Activated CD4-positive, alpha-beta T cell treated with anti-CD3 and anti-CD28 coated beads, Interleukin-2, amount 10 ng/mL, durations not matched to agents 7 days and 5 days (primary cell): Measurements from ENCODE around the gene PPP6R3. TPM values are rescaled to one million over a fixed set of nuclear protein-coding genes. Genes with fewer than 3 reads are reported as not detected.
"Not testable (repeated sequence)": the region's sequence is repeated elsewhere in the genome, so short reads cannot be mapped to it uniquely, and the experiment has no call there.

Experiments used
- CTCF ChIA-PET: fragments of 350-600 bp; sonication (Branson Sonifier 250); formaldehyde crosslinking; loops from one replicate; lab custom pipeline; 2021; ENCODE audit warnings: antibody characterized with exemption; lab: Charles Lee
- POLR2A ChIA-PET: fragments of 350-600 bp; sonication (Branson Sonifier 250); formaldehyde crosslinking; loops from one replicate; lab custom pipeline; 2021; ENCODE audit warnings: antibody characterized with exemption; lab: Charles Lee
- DNase-seq: peaks from one replicate; pipeline ENCODE4 v3.0.0-alpha.2; 2020
- H3K27ac Mint-ChIP-seq: one replicate; pipeline ENCODE4 v1.8.0; 2021; ENCODE audit warnings: mild to moderate bottlenecking, moderate library complexity, mixed read lengths
- H3K27me3 Mint-ChIP-seq: one replicate; pipeline ENCODE4 v1.8.0; 2021; ENCODE audit warnings: mixed read lengths
- H3K36me3 Mint-ChIP-seq: one replicate; pipeline ENCODE4 v1.8.0; 2021; ENCODE audit warnings: low read depth, mixed read lengths
- H3K4me1 Mint-ChIP-seq: one replicate; pipeline ENCODE4 v1.8.0; 2021; ENCODE audit warnings: mixed read lengths
- H3K4me3 Mint-ChIP-seq: one replicate; pipeline ENCODE4 v1.8.0; 2021; ENCODE audit warnings: mild to moderate bottlenecking, moderate library complexity, mixed read lengths
- H3K9me3 Mint-ChIP-seq: one replicate; pipeline ENCODE4 v1.8.0; 2021; ENCODE audit warnings: mixed read lengths
- total RNA-seq, 2 experiments: library from RNA; stranded (reverse); gene quantifications; one replicate each; pipeline ENCODE4 v1.2.3, GENCODE V29; 2021

PPP6R3 gene
- total RNA-seq, 2 experiments from 2014 or later, result 114 to 124 TPM

DNA sequence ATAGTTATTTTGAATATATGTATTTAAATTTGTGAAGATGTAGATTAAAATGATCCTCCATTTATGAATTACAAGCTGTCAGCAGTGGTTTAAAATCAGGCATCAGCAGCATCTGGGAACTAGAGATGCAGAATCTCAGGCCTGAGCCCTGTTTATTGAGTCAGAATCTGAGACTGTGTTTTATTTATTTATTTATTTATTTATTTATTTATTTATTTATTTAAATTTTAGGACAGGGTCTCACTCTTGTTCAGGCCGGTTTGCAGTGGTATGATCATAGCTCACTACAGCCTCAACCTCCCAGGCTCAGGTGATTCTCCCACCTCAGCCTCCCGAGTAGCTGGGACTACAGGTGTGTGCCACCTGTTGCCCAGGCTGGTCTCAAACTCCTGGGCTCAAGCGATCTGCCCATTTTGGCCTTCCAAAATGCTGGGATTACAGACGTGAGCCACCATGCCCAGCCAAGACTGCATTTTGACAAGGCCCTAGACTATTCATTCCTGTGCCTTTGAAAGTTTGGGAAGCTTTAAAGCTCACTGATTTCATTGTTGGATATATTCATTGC lies 70.7 kb downstream of the PPP6R3 start:
- DNase-seq, result no peak
- Mint-ChIP-seq H3K27me3 (no peaks in the 10 kb centered on the region), H3K36me3 (peaks cover 46% of the 10 kb centered on the region), H3K27ac (no peak overlapping the region), H3K4me1 (peaks cover 45% of the 10 kb centered on the region), H3K4me3 (no peak overlapping the region), H3K9me3 (no peaks in the 10 kb centered on the region)
- CTCF ChIA-PET, result no interaction called here
- POLR2A ChIA-PET, result no interaction called here

DNA sequence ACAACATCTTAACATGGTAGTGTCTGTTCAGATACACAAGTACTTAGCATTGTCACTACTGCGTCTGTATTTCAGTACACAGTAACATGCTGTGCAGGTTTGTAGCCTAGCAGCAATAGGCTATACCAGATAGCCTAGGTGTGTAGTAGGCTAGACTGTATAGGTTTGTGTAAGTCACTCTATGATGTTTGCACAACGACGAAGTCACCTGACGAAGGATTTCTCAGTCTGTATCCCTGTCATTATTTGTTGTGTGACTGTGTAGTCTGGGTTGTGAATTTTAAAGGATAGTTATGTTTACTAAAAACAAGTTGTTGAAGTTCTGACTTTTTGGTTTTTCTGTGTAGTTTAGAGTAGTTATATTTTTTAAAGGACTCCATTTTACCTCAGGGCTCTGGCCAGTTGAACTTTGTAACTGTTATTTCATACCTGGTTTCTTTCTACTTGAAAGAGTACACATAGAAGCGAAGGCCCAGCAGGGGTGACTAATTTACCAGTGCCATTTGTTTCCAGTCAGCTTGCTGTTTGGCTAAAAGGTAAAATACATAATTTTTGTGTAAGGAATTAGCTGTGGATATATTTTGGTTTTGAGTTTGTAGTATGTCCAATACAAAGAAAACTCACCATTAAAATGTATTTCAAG lies 72.3 kb downstream of the PPP6R3 start:
- ChIA-PET POLR2A (no interaction called here), CTCF (interaction anchor here (0.6 to 1.6 kb wide), 2 partner anchors 13 to 128 kb away, joined by 3 read pairs; no protein-coding TSS in a partner anchor)
- Mint-ChIP-seq H3K27ac (no peak overlapping the region), H3K4me1 (peaks cover 30% of the 10 kb centered on the region), H3K36me3 (peaks cover 38% of the 10 kb centered on the region), H3K9me3 (no peaks in the 10 kb centered on the region), H3K27me3 (no peaks in the 10 kb centered on the region), H3K4me3 (no peak overlapping the region)
- DNase-seq, result no peak

GRCh38 chr11:68533945-68534344 lies 73.4 kb downstream of the PPP6R3 start:
- Mint-ChIP-seq H3K27ac (peak overlapping the region; percentile 11), H3K9me3 (no peaks in the 10 kb centered on the region), H3K27me3 (no peaks in the 10 kb centered on the region), H3K36me3 (peaks cover 43% of the 10 kb centered on the region), H3K4me1 (peaks cover 20% of the 10 kb centered on the region), H3K4me3 (no peak overlapping the region)
- POLR2A ChIA-PET, result no interaction called here
- CTCF ChIA-PET, result no interaction called here
- no peak for DNase-seq

DNA sequence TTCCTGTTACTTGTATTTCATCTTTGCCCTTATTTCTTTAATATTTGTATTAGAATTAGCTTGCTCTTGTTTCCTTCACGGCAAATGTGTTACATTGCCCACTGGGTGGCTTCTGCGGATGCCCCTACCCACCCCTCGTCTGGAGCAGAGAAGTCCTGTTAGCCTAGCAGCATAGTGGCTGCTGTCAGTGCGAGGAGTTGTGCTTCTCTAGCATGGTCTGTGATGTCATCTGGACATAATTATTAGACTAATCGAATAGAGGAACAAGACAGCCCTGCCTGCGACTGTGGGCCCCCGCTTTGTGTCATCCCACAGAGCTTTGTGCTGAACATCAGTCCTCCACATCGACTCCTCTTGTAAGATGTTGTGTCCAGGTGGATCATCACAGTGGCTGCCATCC lies 74.5 kb downstream of the PPP6R3 start:
- no peak for DNase-seq
- no peaks in the 10 kb centered on the region for H3K9me3 Mint-ChIP-seq
- H3K4me1 Mint-ChIP-seq, result peaks cover 20% of the 10 kb centered on the region
- no peak overlapping the region for H3K27ac Mint-ChIP-seq
- POLR2A ChIA-PET, result no interaction called here
- no peaks in the 10 kb centered on the region for H3K27me3 Mint-ChIP-seq
- H3K36me3 Mint-ChIP-seq, result peaks cover 52% of the 10 kb centered on the region
- no peak overlapping the region for H3K4me3 Mint-ChIP-seq
- CTCF ChIA-PET, result interaction anchor here (0.5 to 1.1 kb wide), 2 partner anchors 14 to 307 kb away, joined by 3 to 5 read pairs; no protein-coding TSS in a partner anchor

DNA sequence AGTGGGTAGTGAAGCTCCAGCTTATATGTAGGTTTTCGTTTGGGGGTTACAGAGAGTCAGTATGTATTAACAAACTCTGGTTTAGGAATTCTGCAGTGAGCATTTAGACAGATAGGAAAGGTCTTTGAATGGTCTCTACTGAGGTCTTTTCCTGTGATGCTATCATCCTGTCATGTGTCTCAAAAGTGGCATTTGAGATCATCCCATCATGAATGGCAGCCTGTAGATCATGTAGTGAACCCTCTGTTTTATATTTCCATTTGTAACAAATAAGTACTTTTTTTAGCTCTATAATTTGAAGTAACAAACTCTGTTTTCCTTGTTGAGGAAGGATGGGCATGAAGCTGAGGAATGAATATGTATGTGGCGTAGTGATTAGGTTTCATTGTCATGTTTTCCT lies 76.2 kb downstream of the PPP6R3 start:
- Mint-ChIP-seq H3K36me3 (peaks cover 54% of the 10 kb centered on the region), H3K27ac (no peak overlapping the region), H3K4me1 (peaks cover 29% of the 10 kb centered on the region), H3K9me3 (no peaks in the 10 kb centered on the region), H3K27me3 (no peaks in the 10 kb centered on the region), H3K4me3 (no peak overlapping the region)
- CTCF ChIA-PET, result interaction anchor here (1.5 to 3.1 kb wide), 2 partner anchors 10 to 13 kb away, joined by 4 to 8 read pairs; no protein-coding TSS in a partner anchor
- POLR2A ChIA-PET, result no interaction called here
- DNase-seq, result no peak

- no peak for DNase-seq
- H3K36me3 Mint-ChIP-seq, result peaks cover 54% of the 10 kb centered on the region
- no peaks in the 10 kb centered on the region for H3K27me3 Mint-ChIP-seq
- H3K9me3 Mint-ChIP-seq, result no peaks in the 10 kb centered on the region
- CTCF ChIA-PET, result interaction anchor here (1.5 to 3.1 kb wide), 2 partner anchors 9 to 14 kb away, joined by 4 to 8 read pairs; no protein-coding TSS in a partner anchor
- no peak overlapping the region for H3K27ac Mint-ChIP-seq
- peaks cover 31% of the 10 kb centered on the region for H3K4me1 Mint-ChIP-seq
- POLR2A ChIA-PET, result no interaction called here
- H3K4me3 Mint-ChIP-seq, result no peak overlapping the region
Measured at GRCh38 chr11:68538025-68538424, 77.5 kb downstream of the PPP6R3 start.

GRCh38 chr11:68539395-68539794 lies 78.8 kb downstream of the PPP6R3 start:
- CTCF ChIA-PET, result no interaction called here
- peaks cover 26% of the 10 kb centered on the region for H3K4me1 Mint-ChIP-seq
- POLR2A ChIA-PET, result no interaction called here
- H3K27me3 Mint-ChIP-seq, result no peaks in the 10 kb centered on the region
- H3K4me3 Mint-ChIP-seq, result no peak overlapping the region
- H3K36me3 Mint-ChIP-seq, result peaks cover 56% of the 10 kb centered on the region
- H3K27ac Mint-ChIP-seq, result no peak overlapping the region
- H3K9me3 Mint-ChIP-seq, result no peaks in the 10 kb centered on the region
- no peak for DNase-seq

GRCh38 chr11:68540504-68540903 lies 80.0 kb downstream of the PPP6R3 start:
- POLR2A ChIA-PET, CTCF ChIA-PET, H3K4me3 Mint-ChIP-seq, H3K27me3 Mint-ChIP-seq, H3K9me3 Mint-ChIP-seq, H3K27ac Mint-ChIP-seq, DNase-seq: not testable (repeated sequence)
- peaks cover 26% of the 10 kb centered on the region for H3K4me1 Mint-ChIP-seq
- H3K36me3 Mint-ChIP-seq, result peaks cover 60% of the 10 kb centered on the region

GRCh38 chr11:68541116-68541515 lies 80.6 kb downstream of the PPP6R3 start:
- ChIA-PET POLR2A (no interaction called here), CTCF (no interaction called here)
- Mint-ChIP-seq H3K4me3 (no peak overlapping the region), H3K27ac (no peak overlapping the region), H3K4me1 (peaks cover 26% of the 10 kb centered on the region), H3K27me3 (no peaks in the 10 kb centered on the region), H3K9me3 (no peaks in the 10 kb centered on the region), H3K36me3 (peaks cover 60% of the 10 kb centered on the region)
- no peak for DNase-seq

DNA sequence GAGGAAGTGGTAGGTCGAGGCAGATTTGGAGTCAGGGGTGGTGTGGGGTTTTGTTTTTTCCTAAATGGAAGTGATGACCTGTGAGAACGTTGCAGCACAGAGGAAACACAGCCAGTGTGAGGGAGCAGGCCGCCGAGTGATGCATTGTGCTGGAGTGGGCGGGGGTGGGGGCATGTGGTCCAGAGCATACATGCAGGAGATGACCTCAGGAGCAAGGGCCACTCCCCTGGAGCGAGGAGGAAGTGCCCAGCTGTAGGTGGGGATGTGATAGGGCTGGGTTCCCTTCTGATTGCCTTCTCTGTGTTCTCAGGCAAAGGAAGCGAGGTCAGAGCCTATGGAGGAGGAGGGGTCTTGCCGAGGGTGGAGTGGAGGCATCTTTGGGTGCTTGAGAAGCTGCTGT lies 81.4 kb downstream of the PPP6R3 start:
- POLR2A ChIA-PET, result no interaction called here
- Mint-ChIP-seq H3K9me3 (no peaks in the 10 kb centered on the region), H3K27me3 (no peaks in the 10 kb centered on the region), H3K4me3 (no peak overlapping the region), H3K4me1 (peaks cover 30% of the 10 kb centered on the region), H3K27ac (no peak overlapping the region), H3K36me3 (peaks cover 64% of the 10 kb centered on the region)
- DNase-seq, result no peak
- CTCF ChIA-PET, result interaction anchor here (0.8 kb wide), 1 partner anchor 175 kb away, joined by 3 read pairs; no protein-coding TSS in a partner anchor

GRCh38 chr11:68542617-68543016 lies 82.1 kb downstream of the PPP6R3 start:
- ChIA-PET POLR2A (no interaction called here), CTCF (interaction anchor here (0.8 kb wide), 1 partner anchor 174 kb away, joined by 3 read pairs; no protein-coding TSS in a partner anchor)
- H3K27ac Mint-ChIP-seq, result no peak overlapping the region
- DNase-seq, result no peak
- H3K4me3 Mint-ChIP-seq, result no peak overlapping the region
- H3K36me3 Mint-ChIP-seq, result peaks cover 67% of the 10 kb centered on the region
- H3K27me3 Mint-ChIP-seq, result no peaks in the 10 kb centered on the region
- peaks cover 34% of the 10 kb centered on the region for H3K4me1 Mint-ChIP-seq
- no peaks in the 10 kb centered on the region for H3K9me3 Mint-ChIP-seq

GRCh38 chr11:68543594-68543993 lies 83.0 kb downstream of the PPP6R3 start:
- H3K4me3 Mint-ChIP-seq, result no peak overlapping the region
- H3K4me1 Mint-ChIP-seq, result peaks cover 41% of the 10 kb centered on the region
- no peaks in the 10 kb centered on the region for H3K27me3 Mint-ChIP-seq
- ChIA-PET CTCF (interaction anchor here (1.4 kb wide), 2 partner anchors 15 to 34 kb away, joined by 4 read pairs; no protein-coding TSS in a partner anchor), POLR2A (no interaction called here)
- no peak overlapping the region for H3K27ac Mint-ChIP-seq
- peaks cover 64% of the 10 kb centered on the region for H3K36me3 Mint-ChIP-seq
- DNase-seq, result no peak
- no peaks in the 10 kb centered on the region for H3K9me3 Mint-ChIP-seq

- Mint-ChIP-seq H3K4me3 (no peak overlapping the region), H3K9me3 (no peaks in the 10 kb centered on the region), H3K27ac (no peak overlapping the region), H3K4me1 (peaks cover 46% of the 10 kb centered on the region), H3K36me3 (peaks cover 63% of the 10 kb centered on the region), H3K27me3 (no peaks in the 10 kb centered on the region)
- DNase-seq, result no peak
- POLR2A ChIA-PET, result no interaction called here
- CTCF ChIA-PET, result interaction anchor here (0.7 to 1.7 kb wide), 2 partner anchors 10 to 13 kb away, joined by 3 read pairs; no protein-coding TSS in a partner anchor
Measured at GRCh38 chr11:68545347-68545746, 84.8 kb downstream of the PPP6R3 start.
